HEK293 (cell line): ENCODE results near the gene CCDC178.

ENCODE experiments used
- CTCF ChIA-PET: fragments of 350-600 bp; formaldehyde crosslinking; extraction: SDS; loops from one replicate; lab custom pipeline; 2021; ENCODE audit warnings: antibody characterized with exemption; lab: Yijun Ruan, JAX
- POLR2A ChIA-PET: fragments of 300-600 bp; formaldehyde crosslinking; extraction: SDS; loops from one replicate; lab custom pipeline; 2020; ENCODE audit warnings: antibody characterized with exemption, inconsistent platforms; lab: Yijun Ruan, JAX
- H3K27ac ChIP-seq: fragments of 200-500 bp; sonication (Bioruptor generic); 2 replicates; pipeline ENCODE4 v1.5.1; 2014; ENCODE audit warnings: low read depth, low read length, control low read depth, inconsistent platforms; ENCODE audit errors: extremely low read depth
- H3K36me3 ChIP-seq, 2 experiments: fragments of 200-500 bp in 1 of 2; sonication (Bioruptor generic) in 1 of 2; 1 replicate in 1 of 2; 2 replicates in 1 of 2; pipeline ENCODE4 v1.5.1; 2014 to 2017; ENCODE audit warnings: inconsistent platforms in 2 of 2, low read length in 2 of 2; ENCODE audit not compliant: control insufficient read depth in 2 of 2, insufficient read depth in 1 of 2
- H3K4me1 ChIP-seq: fragments of 200-500 bp; sonication (Bioruptor generic); 2 replicates; pipeline ENCODE4 v1.5.1; 2014; ENCODE audit warnings: mild to moderate bottlenecking, low read length, inconsistent platforms; ENCODE audit not compliant: control insufficient read depth, insufficient read depth
- H3K4me3 ChIP-seq: 2 replicates; pipeline ENCODE4 v1.5.1; 2011; ENCODE audit warnings: low read depth, mild to moderate bottlenecking, control low read depth, low read length, moderate library complexity
- H3K9me3 ChIP-seq: fragments of 200-500 bp; sonication (Bioruptor generic); 2 replicates; pipeline ENCODE4 v1.5.1; 2014; ENCODE audit warnings: low read depth, low read length, inconsistent platforms; ENCODE audit not compliant: control insufficient read depth, insufficient read depth
- BCL11B ChIP-seq: fragments of 450-650 bp; formaldehyde crosslinking; IDR thresholded peaks from 2 replicates; pipeline ENCODE4 v1.5.1; 2016; ENCODE audit warnings: low read depth, missing biosample characterization, missing genetic modification characterization
- IKZF3 ChIP-seq: fragments of 450-650 bp; IDR thresholded peaks from 2 replicates; pipeline ENCODE4 v1.5.0; 2018; ENCODE audit warnings: missing biosample characterization, mild to moderate bottlenecking, missing genetic modification characterization, moderate library complexity
- RBAK ChIP-seq: fragments of 450-650 bp; formaldehyde crosslinking; IDR thresholded peaks from 2 replicates; pipeline ENCODE4 v1.5.1; 2016; ENCODE audit warnings: missing biosample characterization, missing genetic modification characterization
- TRIM28 ChIP-seq: IDR thresholded peaks from 2 replicates; pipeline ENCODE4 v1.6.1; 2011; ENCODE audit warnings: low read length, control low read depth, borderline replicate concordance
- ZFHX2 ChIP-seq: fragments of 450-650 bp; formaldehyde crosslinking; conservative IDR thresholded peaks from 2 replicates; pipeline ENCODE4 v1.5.1; 2016; ENCODE audit warnings: missing biosample characterization, missing genetic modification characterization
- ZNF121 ChIP-seq: fragments of 450-650 bp; formaldehyde crosslinking; IDR thresholded peaks from 2 replicates; pipeline ENCODE4 v1.5.1; 2016; ENCODE audit warnings: missing biosample characterization, missing genetic modification characterization
- ZNF184 ChIP-seq: fragments of 450-650 bp; IDR thresholded peaks from 2 replicates; pipeline ENCODE4 v1.5.1; 2018; ENCODE audit warnings: missing biosample characterization, mild to moderate bottlenecking, missing genetic modification characterization
- ZNF2 ChIP-seq: fragments of 450-650 bp; formaldehyde crosslinking; IDR thresholded peaks from 2 replicates; pipeline ENCODE4 v1.5.1; 2016; ENCODE audit warnings: missing biosample characterization, missing genetic modification characterization
- ZNF23 ChIP-seq: fragments of 450-650 bp; formaldehyde crosslinking; IDR thresholded peaks from 2 replicates; pipeline ENCODE4 v1.5.1; 2016; ENCODE audit warnings: missing biosample characterization, missing genetic modification characterization, borderline replicate concordance
- ZNF366 ChIP-seq: fragments of 450-650 bp; formaldehyde crosslinking; conservative IDR thresholded peaks from 2 replicates; pipeline ENCODE4 v1.5.1; 2016; ENCODE audit warnings: missing biosample characterization, missing genetic modification characterization
- ZNF514 ChIP-seq: fragments of 450-650 bp; formaldehyde crosslinking; IDR thresholded peaks from 2 replicates; pipeline ENCODE4 v1.5.1; 2016; ENCODE audit warnings: missing biosample characterization, missing genetic modification characterization
- ZNF544 ChIP-seq: fragments of 450-650 bp; formaldehyde crosslinking; IDR thresholded peaks from 2 replicates; pipeline ENCODE4 v1.5.0; 2017; ENCODE audit warnings: missing biosample characterization, missing genetic modification characterization
- ZNF560 ChIP-seq: fragments of 450-650 bp; formaldehyde crosslinking; IDR thresholded peaks from 2 replicates; pipeline ENCODE4 v1.5.1; 2017; ENCODE audit warnings: missing biosample characterization, missing genetic modification characterization, borderline replicate concordance
- ZNF624 ChIP-seq: fragments of 450-650 bp; formaldehyde crosslinking; IDR thresholded peaks from 2 replicates; pipeline ENCODE4 v1.5.1; 2017; ENCODE audit warnings: missing biosample characterization, missing genetic modification characterization
- ZNF654 ChIP-seq: fragments of 450-650 bp; formaldehyde crosslinking; IDR thresholded peaks from 2 replicates; pipeline ENCODE4 v1.5.1; 2016; ENCODE audit warnings: low read depth, missing biosample characterization, missing genetic modification characterization
- ZNF664 ChIP-seq: fragments of 450-650 bp; formaldehyde crosslinking; IDR thresholded peaks from 2 replicates; pipeline ENCODE4 v1.5.1; 2016; ENCODE audit warnings: missing biosample characterization, missing genetic modification characterization
- ZNF76 ChIP-seq: fragments of 450-650 bp; formaldehyde crosslinking; IDR thresholded peaks from 2 replicates; pipeline ENCODE4; 2016; ENCODE audit warnings: low read depth, missing biosample characterization, missing genetic modification characterization, borderline replicate concordance
- ZNF791 ChIP-seq: fragments of 450-650 bp; formaldehyde crosslinking; IDR thresholded peaks from 2 replicates; pipeline ENCODE4 v1.5.1; 2016; ENCODE audit warnings: missing biosample characterization, missing genetic modification characterization
- ZSCAN16 ChIP-seq: fragments of 450-650 bp; formaldehyde crosslinking; IDR thresholded peaks from 2 replicates; pipeline ENCODE4 v1.5.1; 2016; ENCODE audit warnings: missing biosample characterization, missing genetic modification characterization
- TF ChIP-seq, protein P1 (sequence below): sonication (generic); formaldehyde crosslinking; IDR thresholded peaks from 2 replicates; pipeline ENCODE4 v1.8.1; 2022; ENCODE audit warnings: mild to moderate bottlenecking, moderate library complexity, missing genetic modification reagents
- TF ChIP-seq, protein P2 (sequence below): fragments of 450-650 bp; formaldehyde crosslinking; IDR thresholded peaks from 2 replicates; pipeline ENCODE4 v1.5.1; 2016; ENCODE audit warnings: missing biosample characterization, missing genetic modification characterization, low read depth

Gene CCDC178

DNA sequence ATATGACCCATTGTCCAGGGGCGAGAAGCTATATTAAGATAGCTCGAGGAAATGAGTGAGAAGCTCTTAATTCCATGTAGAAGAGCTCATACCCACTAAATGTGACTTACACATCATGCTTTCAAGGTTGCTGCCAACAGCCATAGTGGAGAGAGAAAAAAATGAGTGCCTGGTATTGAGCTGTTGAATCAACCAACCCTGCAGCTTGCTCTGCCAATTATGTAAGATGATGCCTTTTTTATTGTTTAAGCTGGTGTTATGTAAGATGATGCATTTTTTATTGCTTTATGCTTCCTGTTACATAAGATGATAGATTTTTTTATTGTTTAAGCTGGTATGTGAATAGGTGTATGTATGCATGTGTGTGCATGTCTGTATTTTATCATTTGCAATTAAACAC is 228.2 kb downstream of the CCDC178 start:
- POLR2A ChIA-PET = no interaction called here
- H3K9me3 ChIP-seq = no peaks in the 10 kb centered on the region
- no peak overlapping the region for H3K4me3 ChIP-seq
- no peak overlapping the region for H3K27ac ChIP-seq
- no peaks in the 10 kb centered on the region for H3K36me3 ChIP-seq
- no peak for TF ChIP-seq ZNF2
- H3K4me1 ChIP-seq = no peaks in the 10 kb centered on the region
- CTCF ChIA-PET = interaction anchor here (0.6 to 6.8 kb wide), 6 partner anchors 9 to 1110 kb away, joined by 3 to 51 read pairs (median 4); no protein-coding TSS in a partner anchor

DNA sequence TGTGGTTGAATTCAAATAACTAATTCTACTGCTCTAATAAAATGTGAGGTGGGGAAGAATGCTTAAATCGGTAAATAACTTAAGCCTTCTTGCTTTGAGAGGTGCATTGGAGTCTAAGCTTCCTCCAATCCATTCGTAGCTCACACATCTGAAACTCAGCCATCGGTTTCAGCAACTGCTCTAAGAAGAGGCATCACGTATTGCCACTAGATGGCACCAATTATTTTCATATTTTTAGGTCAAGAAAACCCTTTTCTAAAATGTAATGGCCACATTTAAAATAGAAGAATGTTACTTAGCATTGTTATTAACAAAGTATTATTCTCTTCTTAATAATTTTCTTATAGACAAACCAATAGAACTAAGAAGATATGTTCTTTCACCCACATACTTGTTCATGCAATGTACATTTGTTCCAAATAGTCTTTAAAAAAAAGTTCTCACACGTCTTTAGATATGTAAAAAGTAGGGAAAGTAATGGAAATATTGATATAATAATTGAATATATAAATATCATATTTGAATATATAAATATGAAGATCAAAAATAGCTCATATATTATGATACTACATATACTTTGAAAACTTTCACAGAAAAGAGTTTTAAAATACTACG is 229.8 kb downstream of the CCDC178 start:
- Histone ChIP-seq H3K36me3 (no peaks in the 10 kb centered on the region), H3K4me3 (no peak overlapping the region)
- no peak for TF ChIP-seq ZNF560 (tag by site-specific recombination)
- TF ChIP-seq ZNF624 = no peak
- no peak for TF ChIP-seq BCL11B (tag by site-specific recombination)
- no peak for TF ChIP-seq RBAK (tag by site-specific recombination)
- TF ChIP-seq ZSCAN16 = no peak
- TF ChIP-seq ZNF366 (tag by site-specific recombination) = no peak
- TF ChIP-seq ZNF791 (tag by site-specific recombination) = no peak
- no peak for TF ChIP-seq ZNF23 (tag by site-specific recombination)
- TF ChIP-seq ZNF184 (tag by site-specific recombination) = no peak
- TF ChIP-seq TRIM28 = peak; percentile 45; the same call in 1 of the 2 replicates
- peak; percentile 66 for TF ChIP-seq ZNF654
- no peak for TF ChIP-seq ZNF664 (tag by site-specific recombination)
- TF ChIP-seq, all 188 proteins: peak for 2
- Histone ChIP-seq H3K4me1 (no peaks in the 10 kb centered on the region), H3K27ac (no peak overlapping the region), H3K9me3 (no peaks in the 10 kb centered on the region)
- ChIA-PET CTCF (interaction anchor here (0.5 to 6.8 kb wide), 24 partner anchors 9 to 1053 kb away, joined by 3 to 51 read pairs (median 4); no protein-coding TSS in a partner anchor), POLR2A (no interaction called here)

DNA sequence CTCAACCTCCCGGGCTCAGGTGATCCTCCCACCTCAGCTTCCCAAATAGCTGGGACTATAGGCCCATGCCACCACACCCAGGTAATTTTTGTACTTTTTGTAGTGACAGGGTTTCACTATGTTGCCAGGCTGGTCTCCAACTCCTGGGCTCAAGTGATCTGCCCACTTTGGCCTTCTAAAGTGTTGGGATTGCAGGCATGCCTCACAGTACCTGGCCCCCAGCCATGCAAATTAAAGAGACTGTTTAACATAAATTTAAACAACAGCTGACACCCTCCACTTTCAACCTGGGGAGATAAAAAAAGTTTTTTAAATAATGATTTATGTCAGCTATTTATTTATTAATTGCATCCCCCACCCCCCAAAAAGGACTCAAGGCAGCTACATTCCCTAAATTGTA is 234.7 kb downstream of the CCDC178 start:
- no peaks in the 10 kb centered on the region for H3K9me3 ChIP-seq
- POLR2A ChIA-PET = no interaction called here
- no peak overlapping the region for H3K4me3 ChIP-seq
- CTCF ChIA-PET = interaction anchor here (1.2 to 1.6 kb wide), 3 partner anchors 26 to 491 kb away, joined by 3 to 6 read pairs (median 5); no protein-coding TSS in a partner anchor
- H3K36me3 ChIP-seq = no peaks in the 10 kb centered on the region
- H3K4me1 ChIP-seq = no peaks in the 10 kb centered on the region
- no peak overlapping the region for H3K27ac ChIP-seq
- TF ChIP-seq ZNF544 (tag by site-specific recombination) = no peak
- TF ChIP-seq ZNF514 (tag by site-specific recombination) = no peak
- TF ChIP-seq, protein P1, sequence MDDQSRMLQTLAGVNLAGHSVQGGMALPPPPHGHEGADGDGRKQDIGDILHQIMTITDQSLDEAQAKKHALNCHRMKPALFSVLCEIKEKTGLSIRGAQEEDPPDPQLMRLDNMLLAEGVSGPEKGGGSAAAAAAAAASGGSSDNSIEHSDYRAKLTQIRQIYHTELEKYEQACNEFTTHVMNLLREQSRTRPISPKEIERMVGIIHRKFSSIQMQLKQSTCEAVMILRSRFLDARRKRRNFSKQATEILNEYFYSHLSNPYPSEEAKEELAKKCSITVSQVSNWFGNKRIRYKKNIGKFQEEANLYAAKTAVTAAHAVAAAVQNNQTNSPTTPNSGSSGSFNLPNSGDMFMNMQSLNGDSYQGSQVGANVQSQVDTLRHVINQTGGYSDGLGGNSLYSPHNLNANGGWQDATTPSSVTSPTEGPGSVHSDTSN = no peak
- no peak for TF ChIP-seq ZNF184 (tag by site-specific recombination)
- TF ChIP-seq ZNF121 (tag by site-specific recombination) = no peak
- no peak for TF ChIP-seq IKZF3 (tag by site-specific recombination)

DNA sequence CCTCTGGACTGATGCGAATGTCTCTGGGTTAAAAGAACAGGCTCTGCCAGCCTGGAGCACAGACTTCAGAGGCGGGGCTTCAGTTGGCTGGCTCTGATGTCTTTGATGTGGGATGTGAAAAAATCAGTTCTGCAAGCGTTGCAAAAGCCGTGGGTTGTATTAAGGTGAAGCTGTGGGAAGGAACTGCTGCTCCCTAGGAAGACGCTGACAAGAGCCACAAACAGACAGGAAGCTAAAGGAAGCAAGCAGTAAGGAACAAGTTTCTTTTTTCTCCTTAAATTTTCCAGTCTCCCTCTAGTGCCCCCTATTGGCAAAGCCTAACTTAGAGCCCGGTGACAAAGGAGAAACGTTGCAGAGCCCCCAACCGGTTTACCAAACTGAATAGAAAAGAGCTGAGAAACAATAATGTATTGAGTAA is 239.0 kb downstream of the CCDC178 start:
- peak; percentile 36 for TF ChIP-seq ZFHX2 (tag by site-specific recombination)
- TF ChIP-seq, protein P2, sequence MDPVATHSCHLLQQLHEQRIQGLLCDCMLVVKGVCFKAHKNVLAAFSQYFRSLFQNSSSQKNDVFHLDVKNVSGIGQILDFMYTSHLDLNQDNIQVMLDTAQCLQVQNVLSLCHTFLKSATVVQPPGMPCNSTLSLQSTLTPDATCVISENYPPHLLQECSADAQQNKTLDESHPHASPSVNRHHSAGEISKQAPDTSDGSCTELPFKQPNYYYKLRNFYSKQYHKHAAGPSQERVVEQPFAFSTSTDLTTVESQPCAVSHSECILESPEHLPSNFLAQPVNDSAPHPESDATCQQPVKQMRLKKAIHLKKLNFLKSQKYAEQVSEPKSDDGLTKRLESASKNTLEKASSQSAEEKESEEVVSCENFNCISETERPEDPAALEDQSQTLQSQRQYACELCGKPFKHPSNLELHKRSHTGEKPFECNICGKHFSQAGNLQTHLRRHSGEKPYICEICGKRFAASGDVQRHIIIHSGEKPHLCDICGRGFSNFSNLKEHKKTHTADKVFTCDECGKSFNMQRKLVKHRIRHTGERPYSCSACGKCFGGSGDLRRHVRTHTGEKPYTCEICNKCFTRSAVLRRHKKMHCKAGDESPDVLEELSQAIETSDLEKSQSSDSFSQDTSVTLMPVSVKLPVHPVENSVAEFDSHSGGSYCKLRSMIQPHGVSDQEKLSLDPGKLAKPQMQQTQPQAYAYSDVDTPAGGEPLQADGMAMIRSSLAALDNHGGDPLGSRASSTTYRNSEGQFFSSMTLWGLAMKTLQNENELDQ (tag by site-specific recombination) = no peak
- TF ChIP-seq ZNF76 (tag by site-specific recombination) = no peak
- peak; percentile 23; the same call in 1 of the 2 replicates for TF ChIP-seq ZNF654
- ChIA-PET CTCF (interaction anchor here (0.5 to 2.4 kb wide), 38 partner anchors 8 to 1672 kb away, joined by 3 to 39 read pairs (median 4); no protein-coding TSS in a partner anchor), POLR2A (no interaction called here)
- Histone ChIP-seq H3K27ac (no peak overlapping the region), H3K9me3 (no peaks in the 10 kb centered on the region), H3K4me3 (no peak overlapping the region), H3K4me1 (no peaks in the 10 kb centered on the region), H3K36me3 (no peaks in the 10 kb centered on the region)
